Endothelial cell of umbilical vein (primary cell): ENCODE results near the gene ARHGEF28. TPM values are rescaled to one million over a fixed set of nuclear protein-coding genes. Genes with fewer than 3 reads are reported as not detected.

Experiments
- BruUV-seq: library from RNA; stranded (reverse); fragments of 400-500 nt; replicated peaks from 2 replicates; lab custom pipeline; 2021; lab: Mats Ljungman, UMichigan
- CTCF ChIA-PET: fragments of 300-600, 350-600 bp; sonication (Branson Sonifier 250); formaldehyde crosslinking; loops from one replicate; lab custom pipeline; 2021; ENCODE audit warnings: antibody characterized with exemption, inconsistent platforms; lab: Charles Lee
- POLR2A ChIA-PET: fragments of 300-600, 350-600 bp; sonication (Branson Sonifier 250); formaldehyde crosslinking; loops from one replicate; lab custom pipeline; 2021; ENCODE audit warnings: antibody characterized with exemption, inconsistent platforms; lab: Charles Lee
- DNase-seq: peaks from one replicate; pipeline ENCODE4 v3.0.0-alpha.2; 2011; ENCODE audit warnings: low read depth, low spot score
- FAIRE-seq: peaks from 2 replicates; lab custom pipeline; 2011; peaks lifted over from hg19 to GRCh38; lab: Jason Lieb, UNC
- H2AFZ ChIP-seq: 2 replicates; pipeline ENCODE4 v1.6.0; 2012; ENCODE audit warnings: low read depth, low read length, control low read depth, inconsistent platforms
- H3K27ac ChIP-seq: 2 replicates; pipeline ENCODE4 v1.5.1; 2011; ENCODE audit warnings: low read depth, mild to moderate bottlenecking, control low read depth, low read length, moderate library complexity; ENCODE audit not compliant: insufficient read depth
- H3K27me3 ChIP-seq, 2 experiments: 2 replicates each; pipeline versions ENCODE4 v1.6.0 to v1.6.1; 2011; ENCODE audit warnings: low read length in 2 of 2, mixed read lengths in 1 of 2; ENCODE audit not compliant: control insufficient read depth in 2 of 2, insufficient read depth in 2 of 2
- H3K36me3 ChIP-seq, 2 experiments: 2 replicates in 1 of 2; 3 replicates in 1 of 2; pipeline ENCODE4 v1.5.1; 2011; ENCODE audit warnings: low read length in 2 of 2, mild to moderate bottlenecking in 1 of 2, moderate library complexity in 1 of 2; ENCODE audit not compliant: control insufficient read depth in 2 of 2, insufficient read depth in 2 of 2; ENCODE audit errors: extremely low read depth in 1 of 2
- H3K4me1 ChIP-seq: 3 replicates; pipeline ENCODE4 v1.5.1; 2011; ENCODE audit warnings: mild to moderate bottlenecking, low read length; ENCODE audit not compliant: control insufficient read depth, insufficient read depth; ENCODE audit errors: extremely low read depth
- H3K4me2 ChIP-seq: 2 replicates; pipeline ENCODE4 v1.6.1; 2011; ENCODE audit warnings: low read length, control low read depth, mixed read lengths; ENCODE audit not compliant: insufficient read depth
- H3K4me3 ChIP-seq, 3 experiments: fragments of 200-600 bp in 1 of 3; sonication (generic), shearing (Covaris generic) in 1 of 3; replicated peaks in 1 of 3; 2 replicates each; pipeline ENCODE4 v1.5.1; 2011 to 2016; ENCODE audit warnings: control low read depth in 3 of 3, low read length in 3 of 3, mild to moderate bottlenecking in 2 of 3, inconsistent platforms in 1 of 3, low read depth in 1 of 3, moderate library complexity in 1 of 3; ENCODE audit not compliant: insufficient read depth in 1 of 3
- H3K79me2 ChIP-seq: 2 replicates; pipeline ENCODE4 v1.6.0; 2012; ENCODE audit warnings: low read length, inconsistent platforms; ENCODE audit not compliant: control insufficient read depth, insufficient read depth
- H3K9ac ChIP-seq: replicated peaks from 2 replicates; pipeline ENCODE3; 2011; ENCODE audit warnings: low read length, control low read depth; ENCODE audit not compliant: insufficient read depth; ENCODE audit errors: extremely low read depth
- H3K9me1 ChIP-seq: replicated peaks from 3 replicates; pipeline ENCODE4 v1.6.0; 2011; ENCODE audit warnings: mild to moderate bottlenecking, low read length; ENCODE audit not compliant: control insufficient read depth, insufficient read depth; ENCODE audit errors: extremely low read depth
- H3K9me3 ChIP-seq: replicated peaks from 2 replicates; pipeline ENCODE4 v1.5.1; 2012; ENCODE audit warnings: low read length, inconsistent platforms; ENCODE audit not compliant: control insufficient read depth, insufficient read depth
- H4K20me1 ChIP-seq: replicated peaks from 2 replicates; pipeline ENCODE3; 2011; ENCODE audit warnings: mild to moderate bottlenecking, low read length; ENCODE audit not compliant: control insufficient read depth, insufficient read depth; ENCODE audit errors: extremely low read depth
- CTCF ChIP-seq, 2 donors: IDR thresholded peaks; 1 replicate in 1 of 2; 2 replicates in 1 of 2; pipeline ENCODE4 v1.5.1; 2011; ENCODE audit warnings: low read length in 2 of 2, mild to moderate bottlenecking in 2 of 2, moderate library complexity in 2 of 2, control low read depth in 1 of 2, inconsistent platforms in 1 of 2, low read depth in 1 of 2; ENCODE audit not compliant: insufficient read depth in 1 of 2; ENCODE audit errors: extremely low read depth in 1 of 2
- EZH2 ChIP-seq: IDR thresholded peaks from 2 replicates; pipeline ENCODE4 v1.6.1; 2012; ENCODE audit warnings: borderline replicate concordance, low read depth, mild to moderate bottlenecking, moderate library complexity, low read length, inconsistent platforms; ENCODE audit not compliant: severe bottlenecking
- FOS ChIP-seq: IDR thresholded peaks from 2 replicates; pipeline ENCODE4 v1.6.1; 2011; ENCODE audit warnings: mild to moderate bottlenecking, low read length, moderate library complexity, borderline replicate concordance; ENCODE audit not compliant: insufficient read depth
- GATA2 ChIP-seq: IDR thresholded peaks from 2 replicates; pipeline ENCODE4 v1.7.0; 2011; ENCODE audit warnings: low read depth, mild to moderate bottlenecking, moderate library complexity, mixed read lengths, low read length; ENCODE audit not compliant: insufficient read length, insufficient read depth
- JUN ChIP-seq: IDR thresholded peaks from 2 replicates; pipeline ENCODE4 v1.6.1; 2011; ENCODE audit warnings: borderline replicate concordance, low read depth; ENCODE audit not compliant: insufficient read length, insufficient read depth
- MYC ChIP-seq: IDR thresholded peaks from one replicate; pipeline ENCODE4 v1.6.1; 2011; ENCODE audit warnings: mild to moderate bottlenecking, low read depth, low read length
- POLR2A ChIP-seq: IDR thresholded peaks from 2 replicates; pipeline ENCODE4 v1.6.1; 2012; ENCODE audit warnings: low read depth, mild to moderate bottlenecking, control low read depth, low read length
- POLR2AphosphoS5 ChIP-seq: IDR thresholded peaks from 2 replicates; pipeline ENCODE4 v1.6.1; 2012; ENCODE audit warnings: low read depth, mild to moderate bottlenecking, control low read depth, low read length, moderate library complexity; ENCODE audit not compliant: insufficient read depth
- dilution Hi-C: fragments of 300-500 bp; cut with MboI; formaldehyde crosslinking; loops from one replicate; pipeline ENCODE4 v1.15.0; 2019; ENCODE audit warnings: low sequenced_read_pairs; ENCODE audit not compliant: extremely low pct_ligation_motif_present
- intact Hi-C: fragments of 100-400 bp; cut with micrococcal nuclease; formaldehyde crosslinking; loops from one replicate; pipeline ENCODE4 v1.10.0; 2022
- polyA plus RNA-seq, 4 experiments: library from polyadenylated mRNA; depleted of rRNA in 3 of 4; stranded (reverse) in 3 of 4; unstranded in 1 of 4; fragments of >200 nt; gene quantifications; 2 replicates each; pipeline versions ENCODE4 v1.2.1 to v1.2.3, GENCODE V29; 2011 to 2012; ENCODE audit warnings: missing spikeins in 1 of 4
- total RNA-seq: library from RNA; stranded (reverse); gene quantifications from 2 replicates; pipeline ENCODE4 v1.2.3, GENCODE V29; 2021
- TF ChIP-seq, protein P1 (sequence below): IDR thresholded peaks from 2 replicates; pipeline ENCODE4 v1.6.1; 2011; ENCODE audit not compliant: insufficient read depth, insufficient read length

ARHGEF28 gene
- total and polyA plus RNA-seq, 2 donors (not counting 3 experiments of a cell fraction or from before 2014, with no cell fraction given), result 29.5 to 108 TPM

- H3K4me3 ChIP-seq, result no peak overlapping the region
- POLR2A ChIA-PET, result no interaction called here
- TF ChIP-seq, protein P1, sequence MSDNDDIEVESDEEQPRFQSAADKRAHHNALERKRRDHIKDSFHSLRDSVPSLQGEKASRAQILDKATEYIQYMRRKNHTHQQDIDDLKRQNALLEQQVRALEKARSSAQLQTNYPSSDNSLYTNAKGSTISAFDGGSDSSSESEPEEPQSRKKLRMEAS, result no peak
- TF ChIP-seq POLR2AphosphoS5 (no peak), CTCF (IDR thresholded peaks at IDR 0.05; ENCODE audit: extremely low read depth in 1 of 2, insufficient read depth in 1 of 2, low read depth in 1 of 2, low read length in 2 of 2) (no peak), POLR2A (no peak), MYC (no peak), EZH2 (no peak), JUN (no peak), FOS (no peak), GATA2 (no peak)
- H3K27ac ChIP-seq, result no peak overlapping the region
- no peak overlapping the region for H3K9ac ChIP-seq
- H3K36me3 ChIP-seq, result peaks cover 20 to 35% of the 10 kb centered on the region in 2 experiments
- CTCF ChIA-PET, result interaction anchor here (0.9 to 1.0 kb wide), 3 partner anchors 19 to 292 kb away, joined by 3 to 5 read pairs (median 4); no protein-coding TSS in a partner anchor
- H3K79me2 ChIP-seq, result peaks cover 9% of the 10 kb centered on the region
- no peak overlapping the region for H2AFZ ChIP-seq
- H3K9me1 ChIP-seq, result no peaks in the 10 kb centered on the region
- H3K4me2 ChIP-seq, result no peak overlapping the region
- no peak for FAIRE-seq
- BruUV-seq, result no TSS peak
- dilution Hi-C loops (no loop called here), intact Hi-C loops (no loop called here)
- no peaks in the 10 kb centered on the region for H3K27me3 ChIP-seq
- H4K20me1 ChIP-seq, result peaks cover 3% of the 10 kb centered on the region
- no peaks in the 10 kb centered on the region for H3K9me3 ChIP-seq
- no peaks in the 10 kb centered on the region for H3K4me1 ChIP-seq
- no peak for DNase-seq
Observed at GRCh38 chr5:73883646-73884045, 257.6 kb downstream of the ARHGEF28 start.
